HEK293T (cell line): Measurements from ENCODE around the gene ADAR.

Source experiments
- CTCF ChIA-PET: fragments of 350-600 bp; formaldehyde crosslinking; extraction: SDS; loops from one replicate; lab custom pipeline; 2021; ENCODE audit warnings: antibody characterized with exemption, inconsistent platforms; lab: Yijun Ruan, JAX
- POLR2A ChIA-PET: fragments of 350-600 bp; formaldehyde crosslinking; extraction: SDS; loops from one replicate; lab custom pipeline; 2020; ENCODE audit warnings: antibody characterized with exemption, inconsistent platforms; lab: Yijun Ruan, JAX
- DNase-seq: peaks from one replicate; pipeline ENCODE4 v3.0.0; 2012; ENCODE audit warnings: mixed read lengths; ENCODE audit errors: extremely low spot score
- ARNT ChIP-seq: fragments of 450-650 bp; IDR thresholded peaks from 2 replicates; pipeline ENCODE4 v1.6.1; 2017; ENCODE audit warnings: mild to moderate bottlenecking
- BHLHE40 ChIP-seq: fragments of 450-650 bp; IDR thresholded peaks from 2 replicates; pipeline ENCODE4 v1.6.1; 2016; ENCODE audit warnings: mild to moderate bottlenecking, moderate library complexity, borderline replicate concordance
- CTBP1 ChIP-seq: fragments of 450-650 bp; IDR thresholded peaks from 2 replicates; pipeline ENCODE4 v1.6.1; 2016; ENCODE audit warnings: borderline replicate concordance
- FOXA1 ChIP-seq: fragments of 450-650 bp; IDR thresholded peaks from 2 replicates; pipeline ENCODE4 v1.6.1; 2016; ENCODE audit warnings: mild to moderate bottlenecking
- FOXK2 ChIP-seq: fragments of 450-650 bp; IDR thresholded peaks from 2 replicates; pipeline ENCODE4 v1.6.1; 2016; ENCODE audit warnings: mild to moderate bottlenecking
- FOXM1 ChIP-seq: fragments of 450-650 bp; IDR thresholded peaks from 2 replicates; pipeline ENCODE4 v1.6.1; 2017; ENCODE audit warnings: mild to moderate bottlenecking, borderline replicate concordance
- HDGF ChIP-seq: fragments of 450-650 bp; IDR thresholded peaks from 2 replicates; pipeline ENCODE4 v1.6.1; 2017; ENCODE audit warnings: antibody characterized with exemption, borderline replicate concordance
- L3MBTL2 ChIP-seq: fragments of 450-650 bp; conservative IDR thresholded peaks from 2 replicates; pipeline ENCODE4 v1.6.1; 2016; ENCODE audit warnings: mild to moderate bottlenecking
- LEF1 ChIP-seq: fragments of 450-650 bp; IDR thresholded peaks from 2 replicates; pipeline ENCODE4 v1.6.1; 2017; ENCODE audit warnings: mild to moderate bottlenecking, borderline replicate concordance
- NFRKB ChIP-seq: fragments of 450-650 bp; IDR thresholded peaks from 2 replicates; pipeline ENCODE4 v1.6.1; 2016; ENCODE audit warnings: mild to moderate bottlenecking, moderate library complexity
- SP1 ChIP-seq: fragments of 450-650 bp; IDR thresholded peaks from 2 replicates; pipeline ENCODE4 v1.6.1; 2017
- SUZ12 ChIP-seq: fragments of 450-650 bp; IDR thresholded peaks from 2 replicates; pipeline ENCODE4 v1.6.1; 2016; ENCODE audit warnings: mild to moderate bottlenecking
- TARDBP ChIP-seq: fragments of 450-650 bp; IDR thresholded peaks from 2 replicates; pipeline ENCODE4 v1.6.1; 2016
- ZNF384 ChIP-seq: fragments of 450-650 bp; IDR thresholded peaks from 2 replicates; pipeline ENCODE4 v1.6.1; 2016
- TF ChIP-seq, protein P1 (sequence below): fragments of 450-650 bp; IDR thresholded peaks from 2 replicates; pipeline ENCODE4 v1.6.1; 2016

Gene ADAR

DNA sequence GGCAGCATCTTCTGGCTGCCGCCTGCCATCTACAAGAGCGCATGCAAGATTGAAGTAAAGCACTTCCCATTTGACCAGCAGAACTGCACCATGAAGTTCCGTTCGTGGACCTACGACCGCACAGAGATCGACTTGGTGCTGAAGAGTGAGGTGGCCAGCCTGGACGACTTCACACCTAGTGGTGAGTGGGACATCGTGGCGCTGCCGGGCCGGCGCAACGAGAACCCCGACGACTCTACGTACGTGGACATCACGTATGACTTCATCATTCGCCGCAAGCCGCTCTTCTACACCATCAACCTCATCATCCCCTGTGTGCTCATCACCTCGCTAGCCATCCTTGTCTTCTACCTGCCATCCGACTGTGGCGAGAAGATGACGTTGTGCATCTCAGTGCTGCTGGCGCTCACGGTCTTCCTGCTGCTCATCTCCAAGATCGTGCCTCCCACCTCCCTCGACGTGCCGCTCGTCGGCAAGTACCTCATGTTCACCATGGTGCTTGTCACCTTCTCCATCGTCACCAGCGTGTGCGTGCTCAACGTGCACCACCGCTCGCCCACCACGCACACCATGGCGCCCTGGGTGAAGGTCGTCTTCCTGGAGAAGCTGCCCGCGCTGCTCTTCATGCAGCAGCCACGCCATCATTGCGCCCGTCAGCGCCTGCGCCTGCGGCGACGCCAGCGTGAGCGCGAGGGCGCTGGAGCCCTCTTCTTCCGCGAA is 36.6 kb downstream of the ADAR start:
- POLR2A ChIA-PET: no interaction called here
- TF ChIP-seq CTBP1: no peak
- TF ChIP-seq SP1: no peak
- TF ChIP-seq NFRKB: no peak
- TF ChIP-seq ARNT: no peak
- no peak for TF ChIP-seq L3MBTL2
- TF ChIP-seq HDGF: no peak
- TF ChIP-seq BHLHE40: no peak
- no peak for TF ChIP-seq LEF1
- TF ChIP-seq, protein P1, sequence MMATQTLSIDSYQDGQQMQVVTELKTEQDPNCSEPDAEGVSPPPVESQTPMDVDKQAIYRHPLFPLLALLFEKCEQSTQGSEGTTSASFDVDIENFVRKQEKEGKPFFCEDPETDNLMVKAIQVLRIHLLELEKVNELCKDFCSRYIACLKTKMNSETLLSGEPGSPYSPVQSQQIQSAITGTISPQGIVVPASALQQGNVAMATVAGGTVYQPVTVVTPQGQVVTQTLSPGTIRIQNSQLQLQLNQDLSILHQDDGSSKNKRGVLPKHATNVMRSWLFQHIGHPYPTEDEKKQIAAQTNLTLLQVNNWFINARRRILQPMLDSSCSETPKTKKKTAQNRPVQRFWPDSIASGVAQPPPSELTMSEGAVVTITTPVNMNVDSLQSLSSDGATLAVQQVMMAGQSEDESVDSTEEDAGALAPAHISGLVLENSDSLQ: no peak
- TF ChIP-seq SUZ12: no peak
- TF ChIP-seq ZNF384: no peak
- DNase-seq: no peak
- CTCF ChIA-PET: no interaction called here

DNA sequence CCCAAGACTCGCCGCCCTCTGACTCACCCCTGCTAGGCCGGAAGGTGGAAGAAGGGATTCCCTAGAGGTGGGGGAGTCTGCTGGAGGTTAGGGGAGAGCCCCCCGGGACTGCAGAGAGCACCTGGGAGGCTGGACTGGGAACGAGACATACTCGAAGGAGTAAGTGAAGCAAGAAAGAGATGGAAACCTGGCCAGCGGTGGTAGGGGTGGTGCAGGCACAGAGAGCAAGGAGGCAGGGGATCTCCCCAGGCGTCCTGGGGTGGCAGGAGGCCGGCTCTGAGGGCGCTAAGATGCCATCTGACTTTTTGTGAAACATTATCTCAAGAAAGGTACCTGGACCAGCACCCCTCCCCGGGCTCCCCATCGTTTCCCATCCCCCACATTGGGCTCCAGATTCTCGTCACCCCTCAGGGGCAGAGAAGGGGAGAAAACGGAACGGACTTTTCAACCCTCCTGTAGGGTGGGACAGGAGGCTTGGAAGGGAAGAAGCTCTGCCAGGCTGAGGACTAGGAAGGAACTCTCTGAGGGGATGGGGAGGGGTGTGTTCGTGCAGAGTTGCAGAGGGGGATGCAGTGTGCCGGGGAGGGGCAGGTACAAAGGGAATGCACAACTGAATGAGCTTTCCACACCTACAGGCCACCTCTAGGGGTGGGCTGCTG is 39.7 kb downstream of the ADAR start:
- POLR2A ChIA-PET: no interaction called here
- TF ChIP-seq ARNT: no peak
- TF ChIP-seq, protein P1: no peak
- no peak for TF ChIP-seq CTBP1
- TF ChIP-seq FOXM1: no peak
- no peak for TF ChIP-seq NFRKB
- no peak for TF ChIP-seq FOXK2
- no peak for DNase-seq
- CTCF ChIA-PET: interaction anchor here (2.3 kb wide), 1 partner anchor 9 kb away, joined by 12 read pairs; no protein-coding TSS in a partner anchor

DNA sequence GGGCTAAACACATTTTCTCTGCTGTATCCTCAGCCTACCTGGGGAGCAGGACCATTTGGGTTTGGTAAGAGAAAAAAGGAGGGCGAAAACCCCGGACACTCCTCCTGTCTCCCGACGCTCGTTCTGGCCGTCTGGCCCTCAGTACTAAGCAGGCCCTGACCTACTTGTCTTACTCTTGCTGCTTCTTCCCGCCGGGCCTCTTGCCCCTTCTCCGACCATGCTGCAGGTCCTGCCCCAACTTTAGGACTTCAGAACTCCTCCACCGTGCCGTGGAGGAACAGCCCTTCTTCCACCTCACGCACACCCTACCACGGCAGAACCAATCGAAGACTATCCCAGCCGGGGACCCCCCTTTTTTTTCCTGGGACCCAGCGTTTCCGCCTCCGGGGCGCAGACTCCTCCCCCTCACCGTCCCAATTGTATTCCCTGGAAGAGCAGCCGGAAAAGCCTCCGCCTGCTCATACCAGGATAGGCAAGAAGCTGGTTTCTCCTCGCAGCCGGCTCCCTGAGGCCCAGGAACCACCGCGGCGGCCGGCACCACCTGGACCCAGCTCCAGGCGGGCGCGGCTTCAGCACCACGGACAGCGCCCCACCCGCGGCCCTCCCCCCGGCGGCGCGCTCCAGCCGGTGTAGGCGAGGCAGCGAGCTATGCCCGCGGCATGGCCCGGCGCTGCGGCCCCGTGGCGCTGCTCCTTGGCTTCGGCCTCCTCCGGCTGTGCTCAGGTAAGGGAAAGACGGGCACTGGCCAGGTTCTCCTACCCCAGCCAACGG is 40.4 kb downstream of the ADAR start, which contains the start of gene CHRNB2:
Gene CHRNB2, plus strand, starts transcription at position 393 of the 771 bp plus-strand sequence. Its CDS starts 267 bp downstream, at position 660.
- DNase-seq: peak; percentile 91
- TF ChIP-seq NFRKB: no peak
- no peak for TF ChIP-seq FOXK2
- TF ChIP-seq ZNF384: no peak
- TF ChIP-seq SP1: no peak
- no peak for TF ChIP-seq ARNT
- TF ChIP-seq FOXA1: no peak
- no peak for TF ChIP-seq BHLHE40
- no peak for TF ChIP-seq FOXM1
- TF ChIP-seq, protein P1: no peak
- no peak for TF ChIP-seq LEF1
- no peak for TF ChIP-seq HDGF
- no peak for TF ChIP-seq CTBP1
- TF ChIP-seq SUZ12: no peak
- TF ChIP-seq TARDBP: no peak
- ChIA-PET POLR2A (no interaction called here), CTCF (interaction anchor here (0.6 to 2.3 kb wide), 2 partner anchors 8 to 293 kb away, joined by 3 to 12 read pairs; no protein-coding TSS in a partner anchor)

DNA sequence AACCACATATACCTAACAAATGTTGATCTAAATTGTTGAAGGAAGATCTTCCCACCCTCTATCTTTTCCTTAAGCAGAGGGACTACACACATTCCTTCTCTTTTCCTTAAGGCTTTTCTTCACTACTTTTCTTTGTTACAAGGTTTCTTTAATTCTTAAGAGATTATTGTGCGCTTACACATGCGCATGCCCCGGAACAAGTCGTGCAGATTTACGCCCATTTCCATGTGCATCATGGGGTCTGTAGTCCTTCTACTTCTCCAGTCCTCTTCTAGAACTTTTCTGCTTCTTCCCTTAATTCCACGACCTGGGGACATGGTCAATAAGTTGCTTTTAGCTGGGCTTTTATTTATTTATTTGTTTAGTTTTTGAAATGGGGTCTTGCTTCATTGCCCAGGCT is 42.1 kb downstream of the ADAR start:
- no peak for TF ChIP-seq ZNF384
- TF ChIP-seq TARDBP: no peak
- no peak for TF ChIP-seq FOXA1
- no peak for TF ChIP-seq ARNT
- TF ChIP-seq, protein P1: no peak
- no peak for TF ChIP-seq SP1
- no peak for TF ChIP-seq FOXK2
- no peak for TF ChIP-seq FOXM1

DNA sequence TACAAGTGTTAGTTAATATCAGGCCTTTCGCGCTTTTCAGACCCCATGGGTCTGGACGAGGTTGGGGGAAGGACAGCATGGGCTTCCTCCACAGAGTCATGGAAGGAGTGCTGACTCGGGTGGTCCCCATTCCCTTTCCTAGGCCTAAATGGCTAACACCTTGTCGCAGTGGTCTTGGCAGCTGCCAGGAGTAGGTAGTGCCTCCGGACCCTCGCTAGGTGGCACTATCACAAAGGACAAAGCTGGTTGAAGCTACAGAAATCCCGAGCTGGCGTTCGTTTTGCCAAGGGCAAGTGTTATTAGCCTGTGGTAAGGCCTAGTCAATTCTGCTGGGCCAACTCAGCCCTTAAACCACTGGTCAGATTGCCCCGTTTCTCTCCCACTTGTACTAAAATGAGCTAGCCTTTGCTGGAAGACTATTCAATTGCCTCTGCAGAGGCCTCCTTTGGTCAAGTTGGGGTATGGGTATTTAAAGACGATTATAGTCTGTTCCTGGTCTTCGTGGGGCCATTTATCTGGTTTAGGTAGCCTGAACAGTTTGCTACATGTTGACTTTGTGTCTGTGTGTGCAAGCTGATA is 48.4 kb downstream of the ADAR start:
- no peak for TF ChIP-seq SP1
- no peak for TF ChIP-seq CTBP1
- no peak for TF ChIP-seq TARDBP
- TF ChIP-seq ARNT: no peak
- TF ChIP-seq NFRKB: no peak
- no peak for TF ChIP-seq FOXK2
- TF ChIP-seq, protein P1: no peak
- ChIA-PET CTCF (interaction anchor here (0.6 to 1.6 kb wide), 19 partner anchors 9 to 485 kb away, joined by 3 to 12 read pairs (median 3); partner anchors contain the start of gene CHRNB2), POLR2A (interaction anchor here (1.0 to 1.9 kb wide), 5 partner anchors 14 to 492 kb away, joined by 3 to 6 read pairs (median 3); partner anchors contain the start of gene ADAM15)
- DNase-seq: peak; percentile 87

More for the DNA sequence above, 42.1 kb downstream of the ADAR start:
- CTCF ChIA-PET: no interaction called here
- POLR2A ChIA-PET: no interaction called here
- DNase-seq: no peak
